Activated T-cell treated with anti-CD3 and anti-CD28 coated beads, Interleukin-2, amount 50 U/mL, for 24 hours (primary cell): ENCODE results near the gene EGFR.

ENCODE experiments used
- DNase-seq: peaks from one replicate; pipeline ENCODE4 v3.0.0-alpha.2; 2020
- H3K27ac Mint-ChIP-seq: 2 replicates; pipeline ENCODE4 v1.8.0; 2020; ENCODE audit warnings: mild to moderate bottlenecking, mixed read lengths
- H3K27me3 Mint-ChIP-seq: 2 replicates; pipeline ENCODE4 v1.8.0; 2020; ENCODE audit warnings: mixed read lengths
- H3K36me3 Mint-ChIP-seq: 2 replicates; pipeline ENCODE4 v1.8.0; 2020; ENCODE audit warnings: low read depth, mixed read lengths
- H3K4me1 Mint-ChIP-seq: 2 replicates; pipeline ENCODE4 v1.8.0; 2020; ENCODE audit warnings: low read depth, mixed read lengths
- H3K4me3 Mint-ChIP-seq: 2 replicates; pipeline ENCODE4 v1.8.0; 2020; ENCODE audit warnings: mild to moderate bottlenecking, moderate library complexity, mixed read lengths
- H3K9me3 Mint-ChIP-seq: 2 replicates; pipeline ENCODE4 v1.8.0; 2020; ENCODE audit warnings: mixed read lengths

EGFR gene

DNA sequence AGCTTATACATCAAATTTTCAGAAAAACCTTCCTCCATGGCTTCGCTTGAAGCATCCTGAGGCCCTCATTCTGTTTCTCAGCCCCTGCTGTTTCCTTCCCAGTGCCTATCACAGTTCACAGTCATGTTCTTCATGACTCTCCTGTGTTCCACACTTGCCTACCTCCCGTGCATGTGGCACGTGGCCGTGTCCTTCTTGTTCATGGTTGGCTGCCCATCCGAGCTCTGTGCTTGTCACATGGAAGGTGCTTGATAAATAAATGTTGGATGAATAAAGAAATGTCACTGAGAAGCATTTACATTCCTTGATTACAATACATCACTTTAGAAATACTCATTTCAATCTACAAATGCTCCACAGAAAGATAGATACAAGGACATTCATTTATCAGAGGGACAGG lies 23.7 kb upstream of the EGFR start:
- H3K36me3 Mint-ChIP-seq: no peaks in the 10 kb centered on the region
- H3K4me1 Mint-ChIP-seq: peaks cover 30% of the 10 kb centered on the region
- H3K9me3 Mint-ChIP-seq: no peaks in the 10 kb centered on the region
- no peak for DNase-seq
- H3K27me3 Mint-ChIP-seq: peaks cover 6% of the 10 kb centered on the region
- H3K4me3 Mint-ChIP-seq: no peak overlapping the region
- peak overlapping the region; percentile 78 for H3K27ac Mint-ChIP-seq

DNA sequence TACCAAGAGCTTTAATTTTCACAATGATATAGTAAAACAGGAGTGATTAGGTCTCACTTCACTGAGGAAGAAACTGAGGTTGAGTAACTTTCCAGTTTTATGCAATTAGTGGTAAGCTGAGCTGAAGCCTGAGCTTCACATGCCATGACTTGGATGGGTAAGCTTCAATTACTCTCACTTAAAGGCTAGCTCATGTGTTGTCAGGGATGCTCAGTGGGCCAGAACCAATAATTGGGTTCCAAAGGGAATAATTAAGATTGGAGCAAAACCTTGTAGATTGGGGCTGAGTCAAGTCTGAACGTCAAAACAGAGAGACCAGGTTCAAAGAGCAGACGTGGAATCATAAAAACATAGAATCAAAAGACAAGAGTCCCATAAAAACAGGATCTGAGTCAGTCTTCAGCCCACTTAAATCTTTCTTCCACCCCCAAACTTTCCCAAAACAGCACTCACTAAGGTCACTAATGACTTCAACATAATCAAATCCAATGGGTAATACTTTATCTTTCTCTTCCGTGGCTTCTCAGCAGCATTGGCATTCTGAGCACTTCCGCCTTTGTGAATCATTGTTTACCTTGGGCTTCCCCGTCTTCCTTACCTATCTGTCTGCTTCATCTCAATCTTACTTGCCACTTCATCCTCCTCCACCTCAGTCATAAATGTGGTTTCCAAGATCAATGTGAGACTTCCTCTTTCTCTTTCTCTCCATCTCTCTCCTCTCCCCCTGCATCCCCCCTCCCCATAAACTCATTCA lies 23.0 kb upstream of the EGFR start:
- H3K4me3 Mint-ChIP-seq: no peak overlapping the region
- H3K9me3 Mint-ChIP-seq: no peaks in the 10 kb centered on the region
- DNase-seq: no peak
- H3K27ac Mint-ChIP-seq: peak overlapping the region; percentile 78
- H3K4me1 Mint-ChIP-seq: peaks cover 30% of the 10 kb centered on the region
- H3K36me3 Mint-ChIP-seq: no peaks in the 10 kb centered on the region
- peaks cover 5% of the 10 kb centered on the region for H3K27me3 Mint-ChIP-seq

DNA sequence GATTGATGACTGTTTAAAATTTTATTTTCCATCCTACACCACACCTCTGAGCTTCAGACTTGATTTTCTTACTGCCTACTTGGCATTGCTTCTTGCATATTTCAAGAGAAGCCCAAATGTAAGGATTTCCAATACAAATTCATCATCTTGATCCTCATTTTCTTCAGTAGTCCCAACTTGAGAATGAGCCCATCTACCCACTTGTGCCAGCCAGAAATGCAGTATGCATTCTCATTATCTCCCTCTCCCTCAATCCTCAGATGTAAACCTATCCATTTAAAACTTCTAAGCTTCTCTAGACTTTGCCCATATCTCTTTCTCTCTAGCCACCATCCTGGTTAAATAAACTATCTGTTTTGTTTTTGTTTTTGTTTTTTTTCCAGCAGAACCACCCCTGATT lies 22.4 kb upstream of the EGFR start:
- Mint-ChIP-seq H3K4me1 (peaks cover 30% of the 10 kb centered on the region), H3K9me3 (no peaks in the 10 kb centered on the region), H3K4me3 (no peak overlapping the region), H3K36me3 (no peaks in the 10 kb centered on the region), H3K27ac (no peak overlapping the region), H3K27me3 (peaks cover 2% of the 10 kb centered on the region)
- no peak for DNase-seq

DNA sequence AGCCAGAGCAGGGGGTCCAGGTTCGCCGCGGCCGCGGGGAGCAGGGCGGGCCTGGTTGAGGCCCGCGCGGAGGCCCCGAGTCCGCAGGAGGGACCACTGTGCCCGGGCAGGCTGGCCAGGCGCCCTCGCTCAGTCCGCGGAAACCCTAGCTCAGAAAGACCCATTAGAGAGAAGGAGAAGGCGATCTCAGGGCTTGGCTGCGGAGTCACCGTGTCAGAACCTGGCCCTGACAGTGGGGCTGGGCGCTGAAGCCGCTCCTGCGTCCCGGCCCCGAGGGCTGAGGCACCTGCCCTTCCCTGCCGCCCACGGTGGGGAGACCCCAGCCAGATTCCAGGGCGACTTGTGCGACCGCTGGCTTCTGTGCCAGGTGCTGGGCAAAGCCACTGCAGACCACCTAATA lies 14.2 kb upstream of the EGFR start:
- no peak for DNase-seq
- peaks cover 45% of the 10 kb centered on the region for H3K27me3 Mint-ChIP-seq
- H3K36me3 Mint-ChIP-seq: no peaks in the 10 kb centered on the region
- H3K4me1 Mint-ChIP-seq: no peaks in the 10 kb centered on the region
- no peak overlapping the region for H3K27ac Mint-ChIP-seq
- H3K9me3 Mint-ChIP-seq: no peaks in the 10 kb centered on the region
- H3K4me3 Mint-ChIP-seq: no peak overlapping the region

DNA sequence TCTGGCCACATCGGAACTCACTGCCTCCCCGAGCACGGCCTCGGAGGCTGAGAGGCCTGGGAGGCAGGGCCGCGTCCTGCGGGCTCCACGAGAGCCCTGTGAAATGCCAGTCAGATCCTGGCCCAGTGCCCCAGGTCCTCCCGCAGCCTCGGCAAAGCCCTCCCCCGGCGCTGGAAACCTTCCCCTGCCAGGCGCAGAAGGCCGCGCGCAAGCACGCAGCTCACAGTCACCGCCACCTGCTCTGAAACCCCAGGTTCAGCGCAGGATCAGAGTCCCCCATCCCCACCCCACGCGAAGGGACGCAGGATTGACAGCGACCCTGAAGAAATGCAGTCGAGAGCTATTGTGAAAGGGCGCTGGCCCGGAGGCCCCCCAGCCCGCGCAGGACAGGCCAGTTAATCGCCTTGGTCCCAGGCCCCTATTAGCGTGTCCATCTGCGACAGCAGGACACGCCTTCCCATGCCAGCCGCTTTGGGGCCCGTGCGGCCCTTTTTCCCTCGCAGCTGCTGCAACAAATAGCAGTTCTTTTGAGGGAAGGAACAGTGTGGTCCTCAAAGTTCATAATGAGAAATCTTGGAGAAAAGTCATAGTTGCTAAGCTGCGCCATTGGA lies 13.5 kb upstream of the EGFR start:
- DNase-seq: no peak
- no peaks in the 10 kb centered on the region for H3K4me1 Mint-ChIP-seq
- H3K9me3 Mint-ChIP-seq: peaks cover 2% of the 10 kb centered on the region
- no peak overlapping the region for H3K27ac Mint-ChIP-seq
- H3K4me3 Mint-ChIP-seq: no peak overlapping the region
- peaks cover 43% of the 10 kb centered on the region for H3K27me3 Mint-ChIP-seq
- no peaks in the 10 kb centered on the region for H3K36me3 Mint-ChIP-seq

DNA sequence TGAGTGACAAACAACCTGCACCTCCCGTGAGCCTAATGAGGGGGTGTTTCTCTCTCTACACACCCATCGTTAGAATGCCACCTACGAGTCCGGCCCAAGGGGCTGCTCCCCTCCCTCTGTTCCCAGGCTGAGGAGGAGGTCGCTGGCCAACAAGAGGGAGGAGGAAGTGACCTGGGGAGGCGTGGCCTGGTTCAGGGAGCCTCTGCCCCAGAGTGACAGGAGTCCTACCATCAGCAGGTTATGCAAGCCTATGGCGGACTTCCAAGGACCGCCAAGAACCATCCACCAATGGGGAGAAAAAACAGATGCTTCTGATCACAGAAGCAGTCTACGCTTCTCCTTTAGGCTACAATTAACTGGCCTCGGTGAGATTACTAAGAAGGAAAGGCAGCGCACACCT lies 12.3 kb upstream of the EGFR start:
- Mint-ChIP-seq H3K27me3 (peaks cover 43% of the 10 kb centered on the region), H3K36me3 (no peaks in the 10 kb centered on the region), H3K4me3 (no peak overlapping the region), H3K27ac (no peak overlapping the region), H3K4me1 (no peaks in the 10 kb centered on the region), H3K9me3 (peaks cover 2% of the 10 kb centered on the region)
- no peak for DNase-seq

DNA sequence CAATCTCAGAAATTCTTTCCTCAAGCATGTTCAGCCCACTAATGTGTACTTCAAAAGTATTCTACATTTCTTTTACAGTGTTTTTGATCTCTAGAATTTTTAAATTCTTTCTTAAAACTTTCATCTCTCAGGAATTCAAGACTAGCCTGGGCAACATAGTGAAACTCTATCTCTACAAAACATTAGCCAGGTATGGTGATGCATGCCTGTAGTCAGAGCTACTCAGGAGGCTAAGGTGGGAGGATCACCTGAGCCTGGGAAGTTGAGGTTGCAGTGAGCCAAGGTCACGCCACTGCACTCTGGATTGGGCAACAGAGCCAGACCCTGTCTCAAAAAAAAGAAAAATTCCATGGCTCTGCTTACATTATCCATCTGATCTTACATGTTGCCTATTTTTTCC lies 5.0 kb upstream of the EGFR start:
- H3K27ac Mint-ChIP-seq: no peak overlapping the region
- peaks cover 2% of the 10 kb centered on the region for H3K9me3 Mint-ChIP-seq
- DNase-seq: no peak
- H3K4me1 Mint-ChIP-seq: no peaks in the 10 kb centered on the region
- H3K4me3 Mint-ChIP-seq: no peak overlapping the region
- H3K36me3 Mint-ChIP-seq: no peaks in the 10 kb centered on the region
- peaks cover 54% of the 10 kb centered on the region for H3K27me3 Mint-ChIP-seq

DNA sequence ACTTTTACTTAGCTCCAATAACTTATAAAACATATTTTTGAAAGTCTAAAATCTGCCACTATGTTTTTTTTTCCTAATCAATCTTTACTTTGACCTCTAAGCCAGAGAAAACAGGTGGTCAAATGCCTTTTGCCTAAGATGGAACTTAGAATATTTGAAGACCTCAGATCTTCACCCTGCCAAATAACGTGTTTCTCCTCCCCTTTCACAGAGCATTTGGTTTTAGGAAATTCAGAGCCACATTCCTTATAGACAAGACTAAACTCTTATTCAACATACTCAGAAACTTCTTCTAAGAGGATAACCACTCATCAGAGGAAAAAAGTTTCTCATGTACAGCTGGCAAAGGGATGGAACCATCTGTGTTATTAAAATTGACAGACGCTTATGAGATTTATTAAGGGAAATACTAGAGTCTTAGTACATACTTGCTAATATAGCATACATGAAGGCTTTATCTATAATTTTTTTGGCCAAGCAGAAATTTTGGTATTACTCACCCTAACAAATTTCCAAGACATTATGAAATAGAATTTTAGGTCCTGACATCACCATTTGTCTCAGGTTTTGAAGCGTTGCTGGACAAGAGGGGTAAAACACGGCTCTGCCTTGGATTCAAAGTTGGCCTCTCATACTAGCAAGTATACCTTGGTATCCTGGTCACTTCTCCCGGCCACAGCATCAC lies 2.6 kb upstream of the EGFR start:
- Mint-ChIP-seq H3K4me3 (no peak overlapping the region), H3K36me3 (no peaks in the 10 kb centered on the region), H3K9me3 (no peaks in the 10 kb centered on the region), H3K27ac (no peak overlapping the region), H3K4me1 (no peaks in the 10 kb centered on the region), H3K27me3 (peaks cover 62% of the 10 kb centered on the region)
- DNase-seq: no peak

DNA sequence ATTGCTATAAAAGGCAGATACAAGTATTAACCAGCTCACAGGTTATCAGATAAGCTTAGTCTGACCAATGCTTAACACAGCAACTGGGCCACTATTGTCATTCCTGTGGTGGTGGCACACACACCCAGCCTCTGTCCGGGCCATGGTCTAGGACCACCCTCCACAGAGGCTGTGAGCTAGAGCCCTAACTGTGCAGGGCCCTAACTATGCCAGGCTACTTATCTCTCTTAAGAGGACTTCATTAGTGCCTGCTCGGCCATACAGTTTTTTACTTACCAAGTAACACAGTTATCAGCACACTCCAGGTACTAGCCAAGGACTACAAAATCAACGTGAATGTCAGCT lies 2.1 kb upstream of the EGFR start:
- Mint-ChIP-seq H3K9me3 (no peaks in the 10 kb centered on the region), H3K27me3 (peaks cover 67% of the 10 kb centered on the region), H3K4me3 (no peak overlapping the region), H3K4me1 (no peaks in the 10 kb centered on the region), H3K36me3 (no peaks in the 10 kb centered on the region), H3K27ac (no peak overlapping the region)
- DNase-seq: no peak

DNA sequence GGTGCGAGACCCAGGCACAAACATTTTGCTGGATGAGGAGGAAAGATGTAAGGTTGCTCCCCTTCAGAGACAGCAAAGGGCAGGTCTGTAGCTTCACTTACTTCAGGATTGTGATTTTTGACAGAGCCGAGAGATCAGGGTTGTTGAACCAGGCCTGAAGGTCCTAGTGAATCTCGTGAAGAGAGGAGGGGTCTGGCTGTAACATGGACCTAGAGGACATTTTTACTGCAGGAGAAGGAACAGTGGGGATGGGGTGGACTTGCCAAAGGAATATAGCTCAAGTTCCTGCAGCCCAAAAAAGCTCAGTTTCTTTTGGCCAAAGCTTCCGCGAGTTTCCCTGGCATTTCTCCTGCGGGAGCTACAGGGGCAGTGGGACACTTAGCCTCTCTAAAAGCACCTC lies 976 bp upstream of the EGFR start:
- Mint-ChIP-seq H3K27me3 (peaks cover 72% of the 10 kb centered on the region), H3K9me3 (no peaks in the 10 kb centered on the region), H3K4me1 (no peaks in the 10 kb centered on the region), H3K36me3 (no peaks in the 10 kb centered on the region), H3K27ac (no peak overlapping the region), H3K4me3 (no peak overlapping the region)
- DNase-seq: no peak

DNA sequence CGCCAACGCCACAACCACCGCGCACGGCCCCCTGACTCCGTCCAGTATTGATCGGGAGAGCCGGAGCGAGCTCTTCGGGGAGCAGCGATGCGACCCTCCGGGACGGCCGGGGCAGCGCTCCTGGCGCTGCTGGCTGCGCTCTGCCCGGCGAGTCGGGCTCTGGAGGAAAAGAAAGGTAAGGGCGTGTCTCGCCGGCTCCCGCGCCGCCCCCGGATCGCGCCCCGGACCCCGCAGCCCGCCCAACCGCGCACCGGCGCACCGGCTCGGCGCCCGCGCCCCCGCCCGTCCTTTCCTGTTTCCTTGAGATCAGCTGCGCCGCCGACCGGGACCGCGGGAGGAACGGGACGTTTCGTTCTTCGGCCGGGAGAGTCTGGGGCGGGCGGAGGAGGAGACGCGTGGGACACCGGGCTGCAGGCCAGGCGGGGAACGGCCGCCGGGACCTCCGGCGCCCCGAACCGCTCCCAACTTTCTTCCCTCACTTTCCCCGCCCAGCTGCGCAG lies 424 bp downstream of the EGFR start:
- no peak for DNase-seq
- peaks cover 80% of the 10 kb centered on the region for H3K27me3 Mint-ChIP-seq

DNA sequence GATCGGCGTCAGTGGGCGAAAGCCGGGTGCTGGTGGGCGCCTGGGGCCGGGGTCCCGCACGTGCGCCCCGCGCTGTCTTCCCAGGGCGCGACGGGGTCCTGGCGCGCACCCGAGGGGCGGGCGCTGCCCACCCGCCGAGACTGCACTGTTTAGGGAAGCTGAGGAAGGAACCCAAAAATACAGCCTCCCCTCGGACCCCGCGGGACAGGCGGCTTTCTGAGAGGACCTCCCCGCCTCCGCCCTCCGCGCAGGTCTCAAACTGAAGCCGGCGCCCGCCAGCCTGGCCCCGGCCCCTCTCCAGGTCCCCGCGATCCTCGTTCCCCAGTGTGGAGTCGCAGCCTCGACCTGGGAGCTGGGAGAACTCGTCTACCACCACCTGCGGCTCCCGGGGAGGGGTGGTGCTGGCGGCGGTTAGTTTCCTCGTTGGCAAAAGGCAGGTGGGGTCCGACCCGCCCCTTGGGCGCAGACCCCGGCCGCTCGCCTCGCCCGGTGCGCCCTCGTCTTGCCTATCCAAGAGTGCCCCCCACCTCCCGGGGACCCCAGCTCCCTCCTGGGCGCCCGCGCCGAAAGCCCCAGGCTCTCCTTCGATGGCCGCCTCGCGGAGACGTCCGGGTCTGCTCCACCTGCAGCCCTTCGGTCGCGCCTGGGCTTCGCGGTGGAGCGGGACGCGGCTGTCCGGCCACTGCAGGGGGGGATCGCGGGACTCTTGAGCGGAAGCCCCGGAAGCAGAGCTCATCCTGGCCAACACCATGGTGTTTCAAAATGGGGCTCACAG lies 1.1 kb downstream of the EGFR start:
- no peaks in the 10 kb centered on the region for H3K9me3 Mint-ChIP-seq
- H3K27me3 Mint-ChIP-seq: peaks cover 76% of the 10 kb centered on the region
- no peak overlapping the region for H3K27ac Mint-ChIP-seq
- no peaks in the 10 kb centered on the region for H3K4me1 Mint-ChIP-seq
- no peak overlapping the region for H3K4me3 Mint-ChIP-seq
- no peaks in the 10 kb centered on the region for H3K36me3 Mint-ChIP-seq
- no peak for DNase-seq

More for the DNA sequence above, 424 bp downstream of the EGFR start:
- Mint-ChIP-seq H3K9me3 (no peaks in the 10 kb centered on the region), H3K27ac (no peak overlapping the region), H3K4me1 (no peaks in the 10 kb centered on the region), H3K36me3 (no peaks in the 10 kb centered on the region), H3K4me3 (peak overlapping the region; percentile 25)

DNA sequence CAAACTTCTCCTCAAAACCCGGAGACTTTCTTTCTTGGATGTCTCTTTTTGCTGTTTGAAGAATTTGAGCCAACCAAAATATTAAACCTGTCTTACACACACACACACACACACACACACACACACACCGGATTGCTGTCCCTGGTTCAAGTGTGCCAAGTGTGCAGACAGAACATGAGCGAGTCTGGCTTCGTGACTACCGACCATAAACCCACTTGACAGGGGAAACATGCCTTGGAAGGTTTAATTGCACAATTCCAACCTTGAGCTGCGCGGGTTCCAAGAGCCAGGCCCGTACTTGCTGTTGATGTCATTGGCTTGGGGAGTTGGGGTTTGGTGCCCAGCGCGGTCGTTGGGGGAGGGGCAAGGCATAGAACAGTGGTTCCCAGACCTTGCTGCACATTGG lies 1.7 kb downstream of the EGFR start:
- no peak for DNase-seq

DNA sequence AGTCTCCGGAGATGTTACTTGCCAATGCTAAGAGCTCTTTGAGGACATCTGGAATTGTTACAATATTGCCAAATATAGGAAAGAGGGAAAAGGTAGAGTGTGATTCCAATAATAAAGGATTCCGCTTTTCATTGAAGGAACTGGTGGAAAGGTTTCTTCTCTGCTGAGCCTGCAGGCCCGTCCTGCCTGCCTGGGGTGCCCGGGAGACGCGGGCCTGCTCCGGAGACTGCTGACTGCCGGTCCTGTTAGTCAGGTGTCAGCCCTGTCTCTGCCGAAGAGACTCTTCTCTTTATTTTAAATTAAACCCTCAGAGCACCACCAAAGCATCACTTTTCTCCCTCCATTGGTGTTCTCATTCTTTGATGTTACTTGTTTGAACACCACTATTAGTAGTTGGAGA lies 2.2 kb downstream of the EGFR start:
- no peak overlapping the region for H3K4me3 Mint-ChIP-seq
- DNase-seq: no peak
- no peaks in the 10 kb centered on the region for H3K4me1 Mint-ChIP-seq
- peaks cover 73% of the 10 kb centered on the region for H3K27me3 Mint-ChIP-seq
- no peaks in the 10 kb centered on the region for H3K9me3 Mint-ChIP-seq
- H3K27ac Mint-ChIP-seq: no peak overlapping the region
- no peaks in the 10 kb centered on the region for H3K36me3 Mint-ChIP-seq

More for the DNA sequence above, 1.7 kb downstream of the EGFR start:
- Mint-ChIP-seq H3K36me3 (no peaks in the 10 kb centered on the region), H3K4me1 (no peaks in the 10 kb centered on the region), H3K4me3 (no peak overlapping the region), H3K9me3 (no peaks in the 10 kb centered on the region), H3K27me3 (peaks cover 75% of the 10 kb centered on the region), H3K27ac (no peak overlapping the region)
